ENCODE measurements around the gene PNN. TPM values are rescaled to one million over a fixed set of nuclear protein-coding genes. Genes with fewer than 3 reads are reported as not detected.

PNN gene
- total RNA-seq, 1 donor from 2014 or later, result 154 TPM

DNA sequence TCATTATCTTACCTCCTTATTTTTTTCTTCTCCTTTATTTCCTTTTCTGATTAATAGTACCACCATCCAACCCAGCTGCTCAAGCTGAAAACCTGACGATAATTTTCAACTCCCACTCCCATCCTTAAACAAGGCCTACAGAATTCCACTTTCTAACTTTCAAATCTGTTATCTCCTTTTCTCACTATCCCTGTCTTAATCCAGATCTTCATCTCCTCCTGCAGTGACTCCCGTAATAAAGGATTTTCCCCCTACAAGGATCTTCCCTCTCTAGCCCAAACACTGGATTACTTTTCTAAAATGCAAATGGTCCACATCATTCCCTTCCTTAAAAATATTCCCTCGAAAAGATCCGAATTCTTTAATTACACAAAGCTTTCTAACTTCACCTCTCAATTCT lies 6.5 kb upstream of the PNN start:
- peaks cover 3% of the 10 kb centered on the region for H3K36me3 Mint-ChIP-seq (ENCODE audit: insufficient read depth)
- peak overlapping the region; percentile 40 for H3K27ac Mint-ChIP-seq
- H3K9me3 Mint-ChIP-seq (ENCODE audit: low read depth), result no peaks in the 10 kb centered on the region
- no peaks in the 10 kb centered on the region for H3K27me3 Mint-ChIP-seq
- H3K4me3 Mint-ChIP-seq (ENCODE audit: low read depth), result peak overlapping the region; percentile 61
- no peak for TF ChIP-seq CTCF (IDR thresholded peaks at IDR 0.05; ENCODE audit: unreplicated experiment)
- no peak for DNase-seq (ENCODE audit: low spot score, unreplicated experiment)
- H3K4me1 Mint-ChIP-seq (ENCODE audit: low read depth), result peaks cover 11% of the 10 kb centered on the region

DNA sequence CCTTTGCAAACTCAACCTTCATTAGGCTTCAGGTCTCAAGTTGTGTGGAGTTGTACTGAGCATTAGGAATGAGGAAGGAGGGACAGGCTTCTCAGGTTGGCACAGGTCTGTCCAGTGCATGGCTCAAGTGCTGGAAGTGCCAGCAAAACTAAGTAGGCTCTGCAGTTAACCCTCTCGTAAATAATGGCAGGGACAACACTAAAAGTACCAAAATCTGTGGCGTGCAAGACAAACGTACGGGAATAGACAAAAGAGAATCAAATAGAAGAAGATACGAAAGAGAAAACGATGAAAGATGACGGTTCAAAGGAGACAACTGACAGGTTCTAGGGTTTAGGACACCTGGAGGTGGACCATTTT lies 5.5 kb upstream of the PNN start:
- Mint-ChIP-seq H3K4me3 (ENCODE audit: low read depth) (peak overlapping the region; percentile 79), H3K4me1 (ENCODE audit: low read depth) (peaks cover 11% of the 10 kb centered on the region), H3K9me3 (ENCODE audit: low read depth) (no peaks in the 10 kb centered on the region), H3K27me3 (no peaks in the 10 kb centered on the region), H3K27ac (peak overlapping the region; percentile 99), H3K36me3 (ENCODE audit: insufficient read depth) (peaks cover 3% of the 10 kb centered on the region)
- no peak for TF ChIP-seq CTCF (IDR thresholded peaks at IDR 0.05; ENCODE audit: unreplicated experiment)
- no peak for DNase-seq (ENCODE audit: low spot score, unreplicated experiment)

- H3K4me1 Mint-ChIP-seq (ENCODE audit: low read depth), result peaks cover 20% of the 10 kb centered on the region
- H3K36me3 Mint-ChIP-seq (ENCODE audit: insufficient read depth), result peaks cover 19% of the 10 kb centered on the region
- peak overlapping the region; percentile 22 for H3K4me3 Mint-ChIP-seq (ENCODE audit: low read depth)
- no peaks in the 10 kb centered on the region for H3K27me3 Mint-ChIP-seq
- TF ChIP-seq CTCF (IDR thresholded peaks at IDR 0.05; ENCODE audit: unreplicated experiment), result no peak
- DNase-seq (ENCODE audit: low spot score, unreplicated experiment), result no peak
- peak overlapping the region; percentile 23 for H3K27ac Mint-ChIP-seq
- H3K9me3 Mint-ChIP-seq (ENCODE audit: low read depth), result no peaks in the 10 kb centered on the region
These were observed 1.9 kb upstream of the PNN start for GRCh38 chr14:39173198-39173597.

GRCh38 chr14:39175445-39176262 lies 600 bp downstream of the PNN start:
- no peak for TF ChIP-seq CTCF (IDR thresholded peaks at IDR 0.05; ENCODE audit: unreplicated experiment)
- DNase-seq (ENCODE audit: low spot score, unreplicated experiment), result peak; percentile 49
- peak overlapping the region; percentile 100 for H3K27ac Mint-ChIP-seq
- peaks cover 28% of the 10 kb centered on the region for H3K36me3 Mint-ChIP-seq (ENCODE audit: insufficient read depth)
- no peaks in the 10 kb centered on the region for H3K9me3 Mint-ChIP-seq (ENCODE audit: low read depth)
- H3K4me1 Mint-ChIP-seq (ENCODE audit: low read depth), result peaks cover 16% of the 10 kb centered on the region
- peak overlapping the region; percentile 100 for H3K4me3 Mint-ChIP-seq (ENCODE audit: low read depth)
- no peaks in the 10 kb centered on the region for H3K27me3 Mint-ChIP-seq

- H3K4me3 Mint-ChIP-seq (ENCODE audit: low read depth), result peak overlapping the region; percentile 100
- H3K27ac Mint-ChIP-seq, result peak overlapping the region; percentile 100
- H3K27me3 Mint-ChIP-seq, result no peaks in the 10 kb centered on the region
- peaks cover 14% of the 10 kb centered on the region for H3K4me1 Mint-ChIP-seq (ENCODE audit: low read depth)
- H3K9me3 Mint-ChIP-seq (ENCODE audit: low read depth), result no peaks in the 10 kb centered on the region
- DNase-seq (ENCODE audit: low spot score, unreplicated experiment), result no peak
- H3K36me3 Mint-ChIP-seq (ENCODE audit: insufficient read depth), result peaks cover 28% of the 10 kb centered on the region
- no peak for TF ChIP-seq CTCF (IDR thresholded peaks at IDR 0.05; ENCODE audit: unreplicated experiment)
These were observed 1.5 kb downstream of the PNN start for GRCh38 chr14:39176263-39177167.

Data from progenitor cell of endocrine pancreas (in vitro differentiated cells).